H1 (cell line): ENCODE measurements around the gene NABP2. TPM values are rescaled to one million over a fixed set of nuclear protein-coding genes. Genes with fewer than 3 reads are reported as not detected.

Experiments
- CTCF ChIA-PET: fragments of 300-600 bp; sonication (Branson Sonifier 250); formaldehyde crosslinking; loops from one replicate; lab custom pipeline; 2021; ENCODE audit not compliant: partially characterized antibody; lab: Charles Lee
- POLR2A ChIA-PET: fragments of 300-600 bp; sonication (Branson Sonifier 250); formaldehyde crosslinking; loops from one replicate; lab custom pipeline; 2021; ENCODE audit warnings: inconsistent platforms; ENCODE audit not compliant: partially characterized antibody; lab: Charles Lee
- DNase-seq, 2 experiments: peaks; one replicate each; pipeline versions ENCODE4 v3.0.0 to v3.0.0-alpha.2; 2010 to 2022; ENCODE audit warnings: low spot score in 2 of 2, low read depth in 1 of 2, mixed read lengths in 1 of 2
- FAIRE-seq: peaks from 2 replicates; lab custom pipeline; 2011; peaks lifted over from hg19 to GRCh38; lab: Jason Lieb, UNC
- H2AFZ ChIP-seq: 2 replicates; pipeline ENCODE4 v1.8.1; 2012; ENCODE audit warnings: low read length, inconsistent platforms
- H2AK5ac ChIP-seq: 2 replicates; pipeline ENCODE4 v1.6.1; 2013; ENCODE audit warnings: low read depth, low read length
- H2BK120ac ChIP-seq: replicated peaks from 2 replicates; pipeline ENCODE3; 2013; ENCODE audit warnings: low read depth, low read length, inconsistent platforms
- H2BK12ac ChIP-seq: 2 replicates; pipeline ENCODE4 v1.6.1; 2013; ENCODE audit warnings: low read depth, low read length
- H2BK15ac ChIP-seq: 2 replicates; pipeline ENCODE4 v1.6.1; 2013; ENCODE audit warnings: low read length
- H2BK20ac ChIP-seq: 2 replicates; pipeline ENCODE4 v1.6.1; 2013; ENCODE audit warnings: low read length
- H2BK5ac ChIP-seq: 2 replicates; pipeline ENCODE4 v1.6.1; 2013; ENCODE audit warnings: low read depth, low read length
- H3K14ac ChIP-seq: 2 replicates; pipeline ENCODE4 v1.6.1; 2013; ENCODE audit warnings: inconsistent platforms; ENCODE audit not compliant: insufficient read length
- H3K18ac ChIP-seq: 2 replicates; pipeline ENCODE4 v1.6.1; 2013; ENCODE audit warnings: low read length; ENCODE audit errors: extremely low read depth
- H3K23ac ChIP-seq: 2 replicates; pipeline ENCODE4 v1.6.1; 2013; ENCODE audit warnings: inconsistent platforms; ENCODE audit not compliant: insufficient read length
- H3K23me2 ChIP-seq: 2 replicates; pipeline ENCODE4 v1.6.1; 2013; ENCODE audit warnings: low read depth, low read length
- H3K27ac ChIP-seq: 2 replicates; pipeline ENCODE4 v1.6.1; 2011; ENCODE audit warnings: low read depth, low read length, inconsistent platforms
- H3K27me3 ChIP-seq, 4 experiments: replicated peaks in 1 of 4; 1 replicate in 1 of 4; 2 replicates in 3 of 4; pipeline versions ENCODE4 v1.6.1 to v1.8.1; 2011 to 2013; ENCODE audit warnings: low read length in 3 of 4, mild to moderate bottlenecking in 3 of 4, inconsistent platforms in 2 of 4, mixed read lengths in 2 of 4, moderate library complexity in 1 of 4; ENCODE audit not compliant: control insufficient read depth in 3 of 4, insufficient read depth in 3 of 4; ENCODE audit errors: extremely low read depth in 1 of 4
- H3K36me3 ChIP-seq, 4 experiments: 2 replicates each; pipeline versions ENCODE4 v1.6.1 to v1.8.1; 2011 to 2013; ENCODE audit warnings: mild to moderate bottlenecking in 4 of 4, low read length in 3 of 4, moderate library complexity in 2 of 4, control low read depth in 1 of 4, inconsistent platforms in 1 of 4; ENCODE audit not compliant: insufficient read depth in 4 of 4, control insufficient read depth in 2 of 4
- H3K4ac ChIP-seq: replicated peaks from 2 replicates; pipeline ENCODE3; 2013; ENCODE audit warnings: low read length, low read depth, mixed read lengths, inconsistent platforms; ENCODE audit not compliant: insufficient read length
- H3K4me1 ChIP-seq, 4 experiments: replicated peaks in 1 of 4; 1 replicate in 1 of 4; 2 replicates in 3 of 4; pipeline versions ENCODE4 v1.6.1 to v1.8.1; 2011 to 2013; ENCODE audit warnings: low read length in 3 of 4, inconsistent platforms in 2 of 4, mixed read lengths in 1 of 4; ENCODE audit not compliant: insufficient read depth in 4 of 4, control insufficient read depth in 3 of 4
- H3K4me2 ChIP-seq, 2 experiments: 2 replicates each; pipeline versions ENCODE4 v1.6.1 to v1.8.1; 2011 to 2013; ENCODE audit warnings: low read depth in 2 of 2, low read length in 2 of 2, control low read depth in 1 of 2, inconsistent platforms in 1 of 2, mild to moderate bottlenecking in 1 of 2; ENCODE audit not compliant: insufficient read depth in 1 of 2
- H3K4me3 ChIP-seq, 4 experiments: fragments of 200-600, 300-600 bp in 1 of 4; sonication (generic), shearing (Covaris generic), sonication (Bioruptor Twin) in 1 of 4; 2 replicates each; pipeline versions ENCODE4 v1.5.1 to v1.8.1; 2011 to 2016; ENCODE audit warnings: low read length in 4 of 4, low read depth in 3 of 4, control low read depth in 2 of 4, inconsistent platforms in 2 of 4, mild to moderate bottlenecking in 2 of 4, mixed read lengths in 1 of 4, moderate library complexity in 1 of 4; ENCODE audit not compliant: insufficient read depth in 2 of 4; ENCODE audit errors: extremely low read depth in 1 of 4
- H3K56ac ChIP-seq: replicated peaks from 2 replicates; pipeline ENCODE3; 2013; ENCODE audit warnings: low read depth, mild to moderate bottlenecking, mixed read lengths, low read length, inconsistent platforms; ENCODE audit not compliant: insufficient read length
- H3K79me1 ChIP-seq: 2 replicates; pipeline ENCODE4 v1.6.1; 2013; ENCODE audit warnings: low read depth, low read length, control low read depth
- H3K79me2 ChIP-seq, 2 experiments: 2 replicates each; pipeline versions ENCODE4 v1.6.1 to v1.8.1; 2012 to 2013; ENCODE audit warnings: low read length in 2 of 2, mild to moderate bottlenecking in 2 of 2, inconsistent platforms in 1 of 2; ENCODE audit not compliant: insufficient read depth in 2 of 2, control insufficient read depth in 1 of 2
- H3K9ac ChIP-seq, 4 experiments: replicated peaks in 1 of 4; 1 replicate in 1 of 4; 2 replicates in 3 of 4; pipeline versions ENCODE4 v1.6.1 to v1.8.1; 2011 to 2013; ENCODE audit warnings: low read depth in 3 of 4, low read length in 3 of 4, control low read depth in 2 of 4, mild to moderate bottlenecking in 2 of 4, moderate library complexity in 2 of 4, inconsistent platforms in 1 of 4; ENCODE audit errors: extremely low read depth in 1 of 4
- H3K9me3 ChIP-seq, 2 experiments: 2 replicates each; pipeline versions ENCODE4 v1.6.1 to v1.8.1; 2012 to 2013; ENCODE audit warnings: mild to moderate bottlenecking in 2 of 2, moderate library complexity in 2 of 2, control low read depth in 1 of 2, inconsistent platforms in 1 of 2, low read depth in 1 of 2, low read length in 1 of 2, mixed read lengths in 1 of 2; ENCODE audit not compliant: insufficient read depth in 2 of 2
- H4K20me1 ChIP-seq, 2 experiments: replicated peaks in 1 of 2; 2 replicates each; pipeline versions ENCODE3 to v1.8.1; 2011 to 2013; ENCODE audit warnings: inconsistent platforms in 2 of 2, low read length in 2 of 2, mild to moderate bottlenecking in 1 of 2; ENCODE audit not compliant: insufficient read depth in 2 of 2, control insufficient read depth in 1 of 2
- H4K5ac ChIP-seq: 2 replicates; pipeline ENCODE4 v1.6.1; 2013; ENCODE audit warnings: low read length, low read depth, mixed read lengths, inconsistent platforms; ENCODE audit not compliant: insufficient read length
- H4K8ac ChIP-seq: 2 replicates; pipeline ENCODE4 v1.8.0; 2013; ENCODE audit warnings: mild to moderate bottlenecking, moderate library complexity, low read length, inconsistent platforms; ENCODE audit not compliant: insufficient read depth; ENCODE audit errors: extremely low read depth
- H4K91ac ChIP-seq: replicated peaks from 2 replicates; pipeline ENCODE3; 2013; ENCODE audit warnings: low read length, mixed read lengths, inconsistent platforms; ENCODE audit not compliant: insufficient read length
- BACH1 ChIP-seq: IDR thresholded peaks from 2 replicates; pipeline ENCODE4 v1.6.1; 2012; ENCODE audit warnings: low read length, improper control_type of control experiment
- KDM5A ChIP-seq: fragments of 200-600 bp; IDR thresholded peaks from 2 replicates; pipeline ENCODE4 v1.7.1; 2012; ENCODE audit warnings: mild to moderate bottlenecking, low read length, inconsistent platforms, mixed read lengths
- PHF8 ChIP-seq: fragments of 200-600 bp; sonication (generic); conservative IDR thresholded peaks from 2 replicates; pipeline ENCODE4 v1.7.1; 2012; ENCODE audit warnings: low read depth, mild to moderate bottlenecking, inconsistent platforms, low read length, moderate library complexity
- RBBP5 ChIP-seq: IDR thresholded peaks from 2 replicates; pipeline ENCODE4 v1.7.1; 2012; ENCODE audit warnings: low read depth, mild to moderate bottlenecking, inconsistent platforms, low read length, moderate library complexity, borderline replicate concordance
- polyA plus RNA-seq, 7 experiments: library from polyadenylated mRNA; depleted of rRNA in 3 of 7; stranded (reverse) in 5 of 7; unstranded in 2 of 7; fragments of >200 nt in 5 of 7; fragments of 200-250 nt in 2 of 7; gene quantifications; 1 replicate in 5 of 7; 2 replicates in 1 of 7; 4 replicates in 1 of 7; pipeline versions ENCODE4 v1.2.1 to v1.2.3, GENCODE V29; 2011 to 2013; ENCODE audit warnings: missing spikeins in 2 of 7, mixed read lengths in 2 of 7
- total RNA-seq: library from RNA; stranded (reverse); fragmentation: NEBNext Ultra II Directional; extraction: Animal tissue kit (Norgen Biotek cat#: 25700); gene quantifications from 2 replicates; pipeline ENCODE4 v1.2.1, GENCODE V29; 2021
- TF ChIP-seq, protein P1 (sequence below), 3 experiments: IDR thresholded peaks; 1 replicate in 2 of 3; 2 replicates in 1 of 3; pipeline versions ENCODE4 v1.5.1 to v1.6.1; 2011; ENCODE audit warnings: low read length in 3 of 3, mild to moderate bottlenecking in 3 of 3, inconsistent platforms in 2 of 3, low read depth in 1 of 3, moderate library complexity in 1 of 3; ENCODE audit not compliant: insufficient read depth in 1 of 3; ENCODE audit errors: control extremely low read depth in 1 of 3

The NABP2 gene
- total and polyA plus RNA-seq, 2 of the 8 experiments (the other 6 are each of a cell fraction or from before 2014, with no cell fraction given) = 58.1 to 67.5 TPM

DNA sequence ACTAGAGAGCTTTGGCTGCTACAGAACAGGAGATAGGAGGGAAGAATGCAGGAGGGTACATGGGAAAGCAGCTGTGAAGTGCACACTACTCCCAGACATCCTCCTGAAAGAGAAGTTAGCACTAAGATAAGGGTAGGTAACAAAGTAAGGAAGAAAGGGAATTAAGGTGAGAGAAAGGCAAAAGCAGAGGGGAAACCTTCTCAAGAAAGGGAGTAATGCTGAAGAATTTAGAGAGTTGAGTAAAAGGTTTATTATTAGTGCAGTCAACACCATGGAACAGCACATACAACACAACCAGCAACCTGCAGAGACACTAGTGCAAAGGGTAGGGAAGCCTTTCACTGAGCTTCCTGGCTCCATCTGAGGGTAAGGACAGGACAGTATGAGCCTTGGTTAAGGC lies 19.9 kb upstream of the NABP2 start:
- Histone ChIP-seq H2BK12ac (no peak overlapping the region), H3K9ac (no peak overlapping the region), H3K14ac (no peak overlapping the region), H2BK5ac (no peak overlapping the region), H3K36me3 (peaks cover 16 to 37% (median 26%) of the 10 kb centered on the region in 4 experiments), H3K27ac (no peak overlapping the region), H3K23ac (no peak overlapping the region), H3K56ac (no peak overlapping the region), H2BK20ac (no peak overlapping the region), H3K18ac (no peak overlapping the region), H2AFZ (no peak overlapping the region), H3K4me3 (no peak overlapping the region), H4K5ac (no peak overlapping the region), H2AK5ac (no peak overlapping the region), H3K23me2 (no peaks in the 10 kb centered on the region), H4K8ac (no peak overlapping the region), H2BK120ac (no peak overlapping the region), H3K4ac (no peak overlapping the region), H3K4me2 (no peak overlapping the region), H2BK15ac (no peak overlapping the region), H3K9me3 (no peaks in the 10 kb centered on the region), H3K79me1 (no peaks in the 10 kb centered on the region), H4K20me1 (no peaks in the 10 kb centered on the region), H4K91ac (no peak overlapping the region), H3K79me2 (no peaks in the 10 kb centered on the region), H3K4me1 (no peaks in the 10 kb centered on the region), H3K27me3 (no peaks in the 10 kb centered on the region)
- FAIRE-seq (no peak), DNase-seq (no peak)
- POLR2A ChIA-PET = interaction anchor here (0.6 to 17.4 kb wide), 16 partner anchors 8 to 1296 kb away, joined by 3 to 203 read pairs (median 5); partner anchors contain the start of genes ANKRD52, MYL6, RNF41 and SMARCC2
- CTCF ChIA-PET = interaction anchor here (0.7 to 12.3 kb wide), 12 partner anchors 8 to 310 kb away, joined by 3 to 111 read pairs (median 8); partner anchors contain the start of genes ANKRD52, COQ10A, RNF41 and SLC39A5
- no peak for TF ChIP-seq KDM5A
- TF ChIP-seq, protein P1, sequence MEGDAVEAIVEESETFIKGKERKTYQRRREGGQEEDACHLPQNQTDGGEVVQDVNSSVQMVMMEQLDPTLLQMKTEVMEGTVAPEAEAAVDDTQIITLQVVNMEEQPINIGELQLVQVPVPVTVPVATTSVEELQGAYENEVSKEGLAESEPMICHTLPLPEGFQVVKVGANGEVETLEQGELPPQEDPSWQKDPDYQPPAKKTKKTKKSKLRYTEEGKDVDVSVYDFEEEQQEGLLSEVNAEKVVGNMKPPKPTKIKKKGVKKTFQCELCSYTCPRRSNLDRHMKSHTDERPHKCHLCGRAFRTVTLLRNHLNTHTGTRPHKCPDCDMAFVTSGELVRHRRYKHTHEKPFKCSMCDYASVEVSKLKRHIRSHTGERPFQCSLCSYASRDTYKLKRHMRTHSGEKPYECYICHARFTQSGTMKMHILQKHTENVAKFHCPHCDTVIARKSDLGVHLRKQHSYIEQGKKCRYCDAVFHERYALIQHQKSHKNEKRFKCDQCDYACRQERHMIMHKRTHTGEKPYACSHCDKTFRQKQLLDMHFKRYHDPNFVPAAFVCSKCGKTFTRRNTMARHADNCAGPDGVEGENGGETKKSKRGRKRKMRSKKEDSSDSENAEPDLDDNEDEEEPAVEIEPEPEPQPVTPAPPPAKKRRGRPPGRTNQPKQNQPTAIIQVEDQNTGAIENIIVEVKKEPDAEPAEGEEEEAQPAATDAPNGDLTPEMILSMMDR (IDR thresholded peaks at IDR 0.05; ENCODE audit: control extremely low read depth in 1 of 3, insufficient read depth in 1 of 3, low read depth in 1 of 3, low read length in 3 of 3) = no peak
- TF ChIP-seq PHF8 = no peak
- TF ChIP-seq RBBP5 = no peak
- no peak for TF ChIP-seq BACH1
